ENCODE data around the gene CCDC85C.
A peak's percentile ranks its signal among the peaks of the same experiment; 100 is the strongest.

CCDC85C gene

GRCh38 chr14:99552572-99553216 is 51.3 kb downstream of the CCDC85C start:
- no peak for DNase-seq

- no peak for DNase-seq
Observed at GRCh38 chr14:99552021-99552553, 51.9 kb downstream of the CCDC85C start.

GRCh38 chr14:99551034-99551922 is 52.7 kb downstream of the CCDC85C start:
- DNase-seq = no peak

GRCh38 chr14:99550387-99550992 is 53.5 kb downstream of the CCDC85C start:
- no peak for DNase-seq

- no peak for DNase-seq
Observed at GRCh38 chr14:99549684-99550083, 54.3 kb downstream of the CCDC85C start.

- peak; percentile 2 for DNase-seq
Observed at GRCh38 chr14:99548871-99549515, 55.0 kb downstream of the CCDC85C start.

GRCh38 chr14:99548255-99548654 is 55.8 kb downstream of the CCDC85C start:
- DNase-seq = no peak

GRCh38 chr14:99546234-99546879 is 57.6 kb downstream of the CCDC85C start:
- DNase-seq = no peak

- no peak for DNase-seq
Observed at GRCh38 chr14:99545586-99545985, 58.4 kb downstream of the CCDC85C start.

- DNase-seq = no peak
Observed at GRCh38 chr14:99544991-99545390, 59.0 kb downstream of the CCDC85C start.

GRCh38 chr14:99543985-99544384 is 60.0 kb downstream of the CCDC85C start:
- DNase-seq = no peak

GRCh38 chr14:99543370-99543769 is 60.6 kb downstream of the CCDC85C start:
- DNase-seq = no peak

GRCh38 chr14:99542566-99542965 is 61.4 kb downstream of the CCDC85C start:
- DNase-seq = no peak

- DNase-seq = no peak
Observed at GRCh38 chr14:99541677-99542470, 62.1 kb downstream of the CCDC85C start.

GRCh38 chr14:99541211-99541610 is 62.8 kb downstream of the CCDC85C start:
- DNase-seq = no peak

- DNase-seq = no peak
Observed at GRCh38 chr14:99540196-99541032, 63.6 kb downstream of the CCDC85C start.

- no peak for DNase-seq
Observed at GRCh38 chr14:99539491-99539890, 64.5 kb downstream of the CCDC85C start.

GRCh38 chr14:99538733-99539132 is 65.3 kb downstream of the CCDC85C start:
- no peak for DNase-seq

GRCh38 chr14:99538275-99538674 is 65.7 kb downstream of the CCDC85C start:
- no peak for DNase-seq

GRCh38 chr14:99537399-99537798 is 66.6 kb downstream of the CCDC85C start:
- no peak for DNase-seq
